Stimulated activated CD8-positive, alpha-beta memory T cell treated with anti-CD3 and anti-CD28 coated beads, Interleukin-4, amount 100 ng/mL, for 1 hour (primary cell): ENCODE measurements around the gene ZBTB49.

Source experiments
- DNase-seq, 2 donors: peaks; one replicate each; pipeline ENCODE4 v3.0.0-alpha.2; 2020; ENCODE audit warnings: low read depth in 2 of 2, low spot score in 1 of 2

ZBTB49 gene

GRCh38 chr4:4277531-4277930 lies 12.5 kb upstream of the ZBTB49 start:
- no peak for DNase-seq

- DNase-seq, result no peak
Observed at GRCh38 chr4:4281787-4282186, 8.3 kb upstream of the ZBTB49 start.

GRCh38 chr4:4284827-4285618 lies 5.0 kb upstream of the ZBTB49 start:
- no peak for DNase-seq

- DNase-seq, result no peak
Observed at GRCh38 chr4:4288098-4288497, 2.0 kb upstream of the ZBTB49 start.

- no peak for DNase-seq
Observed at GRCh38 chr4:4289055-4289454, 996 bp upstream of the ZBTB49 start.

GRCh38 chr4:4289597-4289940 lies 482 bp upstream of the ZBTB49 start:
- DNase-seq, result no peak

GRCh38 chr4:4293279-4293678 lies 3.2 kb downstream of the ZBTB49 start:
- DNase-seq, result no peak

- no peak for DNase-seq
Observed at GRCh38 chr4:4296283-4296846, 6.3 kb downstream of the ZBTB49 start.

- no peak for DNase-seq
Observed at GRCh38 chr4:4299006-4299405, 9.0 kb downstream of the ZBTB49 start.

GRCh38 chr4:4302001-4302400 lies 11.9 kb downstream of the ZBTB49 start:
- no peak for DNase-seq

GRCh38 chr4:4302416-4302815 lies 12.4 kb downstream of the ZBTB49 start:
- no peak for DNase-seq

- no peak for DNase-seq
Observed at GRCh38 chr4:4306920-4307319, 16.9 kb downstream of the ZBTB49 start.

- DNase-seq, result no peak
Observed at GRCh38 chr4:4308800-4309441, 18.9 kb downstream of the ZBTB49 start.

GRCh38 chr4:4311193-4311592 lies 21.1 kb downstream of the ZBTB49 start:
- no peak for DNase-seq

- no peak for DNase-seq
Observed at GRCh38 chr4:4315461-4316149, 25.6 kb downstream of the ZBTB49 start.

GRCh38 chr4:4316150-4316495 lies 26.1 kb downstream of the ZBTB49 start:
- no peak for DNase-seq

GRCh38 chr4:4317496-4318232 lies 27.6 kb downstream of the ZBTB49 start:
- DNase-seq, result no peak

GRCh38 chr4:4320528-4320927 lies 30.5 kb downstream of the ZBTB49 start:
- no peak for DNase-seq

GRCh38 chr4:4320951-4321714 lies 31.1 kb downstream of the ZBTB49 start:
- DNase-seq, result no peak

GRCh38 chr4:4321951-4322688 lies 32.1 kb downstream of the ZBTB49 start:
- no peak for DNase-seq
